ENCODE data around the gene ILDR2.
A peak's percentile ranks its signal among the peaks of the same experiment; 100 is the strongest.

Gene ILDR2

GRCh38 chr1:166972826-166973225 is 2.5 kb downstream of the ILDR2 start:
- DNase-seq (ENCODE audit: low read depth), result no peak
- no peak overlapping the region for H3K4me3 ChIP-seq (ENCODE audit: low read depth, low read length)

GRCh38 chr1:166972193-166972592 is 3.1 kb downstream of the ILDR2 start:
- no peak overlapping the region for H3K4me3 ChIP-seq (ENCODE audit: low read depth, low read length)
- no peak for DNase-seq (ENCODE audit: low read depth)

- H3K4me3 ChIP-seq (ENCODE audit: low read depth, low read length), result no peak overlapping the region
- no peak for DNase-seq (ENCODE audit: low read depth)
These were observed 4.1 kb downstream of the ILDR2 start for GRCh38 chr1:166971252-166971651.

GRCh38 chr1:166969074-166969677 is 6.2 kb downstream of the ILDR2 start:
- H3K4me3 ChIP-seq (ENCODE audit: low read depth, low read length), result no peak overlapping the region
- no peak for DNase-seq (ENCODE audit: low read depth)

- no peak overlapping the region for H3K4me3 ChIP-seq (ENCODE audit: low read depth, low read length)
- DNase-seq (ENCODE audit: low read depth), result no peak
These were observed 14.4 kb downstream of the ILDR2 start for GRCh38 chr1:166960858-166961474.

- no peak overlapping the region for H3K4me3 ChIP-seq (ENCODE audit: low read depth, low read length)
These were observed 18.5 kb downstream of the ILDR2 start for GRCh38 chr1:166956872-166957271.

GRCh38 chr1:166956057-166956850 is 19.1 kb downstream of the ILDR2 start:
- no peak for DNase-seq (ENCODE audit: low read depth)
- H3K4me3 ChIP-seq (ENCODE audit: low read depth, low read length), result no peak overlapping the region

More at GRCh38 chr1:166956872-166957271, 18.5 kb downstream of the ILDR2 start:
- no peak for DNase-seq (ENCODE audit: low read depth)

GRCh38 chr1:166953491-166953890 is 21.8 kb downstream of the ILDR2 start:
- no peak for DNase-seq (ENCODE audit: low read depth)
- H3K4me3 ChIP-seq (ENCODE audit: low read depth, low read length), result no peak overlapping the region

GRCh38 chr1:166952002-166952746 is 23.2 kb downstream of the ILDR2 start:
- DNase-seq (ENCODE audit: low read depth), result peak; percentile 45
- H3K4me3 ChIP-seq (ENCODE audit: low read depth, low read length), result no peak overlapping the region

GRCh38 chr1:166951050-166951449 is 24.3 kb downstream of the ILDR2 start:
- DNase-seq (ENCODE audit: low read depth), result no peak
- no peak overlapping the region for H3K4me3 ChIP-seq (ENCODE audit: low read depth, low read length)

GRCh38 chr1:166950156-166950555 is 25.2 kb downstream of the ILDR2 start:
- H3K4me3 ChIP-seq (ENCODE audit: low read depth, low read length), result no peak overlapping the region
- no peak for DNase-seq (ENCODE audit: low read depth)

GRCh38 chr1:166948856-166949350 is 26.4 kb downstream of the ILDR2 start:
- H3K4me3 ChIP-seq (ENCODE audit: low read depth, low read length), result no peak overlapping the region
- no peak for DNase-seq (ENCODE audit: low read depth)

- peak; percentile 8 for DNase-seq (ENCODE audit: low read depth)
- H3K4me3 ChIP-seq (ENCODE audit: low read depth, low read length), result peak overlapping the region; percentile 26
These were observed 27.8 kb downstream of the ILDR2 start for GRCh38 chr1:166947398-166948043.

GRCh38 chr1:166944186-166944967 is 31.0 kb downstream of the ILDR2 start:
- DNase-seq (ENCODE audit: low read depth), result peak; percentile 16
- H3K4me3 ChIP-seq (ENCODE audit: low read depth, low read length), result no peak overlapping the region

- DNase-seq (ENCODE audit: low read depth), result no peak
- no peak overlapping the region for H3K4me3 ChIP-seq (ENCODE audit: low read depth, low read length)
These were observed 35.5 kb downstream of the ILDR2 start for GRCh38 chr1:166939741-166940375.

GRCh38 chr1:166937962-166938361 is 37.4 kb downstream of the ILDR2 start:
- H3K4me3 ChIP-seq (ENCODE audit: low read depth, low read length), result no peak overlapping the region
- DNase-seq (ENCODE audit: low read depth), result no peak

- H3K4me3 ChIP-seq (ENCODE audit: low read depth, low read length), result no peak overlapping the region
- no peak for DNase-seq (ENCODE audit: low read depth)
These were observed 38.0 kb downstream of the ILDR2 start for GRCh38 chr1:166937329-166937728.

GRCh38 chr1:166933633-166934032 is 41.7 kb downstream of the ILDR2 start:
- no peak overlapping the region for H3K4me3 ChIP-seq (ENCODE audit: low read depth, low read length)
- DNase-seq (ENCODE audit: low read depth), result no peak
